ENCODE data around the gene DMXL2. TPM values are rescaled to one million over a fixed set of nuclear protein-coding genes. Genes with fewer than 3 reads are reported as not detected.

Gene DMXL2
- total RNA-seq, 1 donor from 2014 or later, result 55.2 TPM

DNA sequence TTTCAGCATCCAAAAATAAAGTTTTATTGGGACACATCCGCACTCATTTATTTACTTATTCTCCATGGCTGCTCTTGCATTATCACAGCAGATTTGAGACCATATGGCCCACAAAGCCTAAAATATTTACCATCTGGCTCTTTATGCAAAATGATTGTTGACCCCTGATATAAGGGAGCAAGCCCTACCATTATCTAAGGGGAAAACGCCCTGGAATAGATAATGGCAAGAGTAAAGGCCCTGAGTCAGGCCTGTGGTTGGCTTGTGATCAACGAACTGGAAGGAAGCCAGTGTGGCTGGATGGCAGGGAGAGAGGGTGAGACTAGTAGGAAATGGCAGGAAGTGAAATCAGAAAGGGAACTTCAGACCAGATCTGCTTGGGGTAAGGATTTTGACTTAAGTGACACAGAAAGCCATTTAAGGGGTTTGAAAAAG, 24.6 kb upstream of the DMXL2 start:
- intact Hi-C loops (cut with DNase I), result no loop called here
- ATAC-seq, result peak; percentile 90
- TF ChIP-seq, protein P1, sequence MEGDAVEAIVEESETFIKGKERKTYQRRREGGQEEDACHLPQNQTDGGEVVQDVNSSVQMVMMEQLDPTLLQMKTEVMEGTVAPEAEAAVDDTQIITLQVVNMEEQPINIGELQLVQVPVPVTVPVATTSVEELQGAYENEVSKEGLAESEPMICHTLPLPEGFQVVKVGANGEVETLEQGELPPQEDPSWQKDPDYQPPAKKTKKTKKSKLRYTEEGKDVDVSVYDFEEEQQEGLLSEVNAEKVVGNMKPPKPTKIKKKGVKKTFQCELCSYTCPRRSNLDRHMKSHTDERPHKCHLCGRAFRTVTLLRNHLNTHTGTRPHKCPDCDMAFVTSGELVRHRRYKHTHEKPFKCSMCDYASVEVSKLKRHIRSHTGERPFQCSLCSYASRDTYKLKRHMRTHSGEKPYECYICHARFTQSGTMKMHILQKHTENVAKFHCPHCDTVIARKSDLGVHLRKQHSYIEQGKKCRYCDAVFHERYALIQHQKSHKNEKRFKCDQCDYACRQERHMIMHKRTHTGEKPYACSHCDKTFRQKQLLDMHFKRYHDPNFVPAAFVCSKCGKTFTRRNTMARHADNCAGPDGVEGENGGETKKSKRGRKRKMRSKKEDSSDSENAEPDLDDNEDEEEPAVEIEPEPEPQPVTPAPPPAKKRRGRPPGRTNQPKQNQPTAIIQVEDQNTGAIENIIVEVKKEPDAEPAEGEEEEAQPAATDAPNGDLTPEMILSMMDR (IDR thresholded peaks at IDR 0.05), result no peak
- no peaks in the 10 kb centered on the region for H3K36me3 ChIP-seq
- H3K27me3 ChIP-seq, result no peaks in the 10 kb centered on the region
- H3K4me1 ChIP-seq, result no peaks in the 10 kb centered on the region
- no peak overlapping the region for H3K27ac ChIP-seq
- no peak for DNase-seq
- no peak overlapping the region for H3K4me3 ChIP-seq
- H3K9me3 ChIP-seq, result no peaks in the 10 kb centered on the region

DNA sequence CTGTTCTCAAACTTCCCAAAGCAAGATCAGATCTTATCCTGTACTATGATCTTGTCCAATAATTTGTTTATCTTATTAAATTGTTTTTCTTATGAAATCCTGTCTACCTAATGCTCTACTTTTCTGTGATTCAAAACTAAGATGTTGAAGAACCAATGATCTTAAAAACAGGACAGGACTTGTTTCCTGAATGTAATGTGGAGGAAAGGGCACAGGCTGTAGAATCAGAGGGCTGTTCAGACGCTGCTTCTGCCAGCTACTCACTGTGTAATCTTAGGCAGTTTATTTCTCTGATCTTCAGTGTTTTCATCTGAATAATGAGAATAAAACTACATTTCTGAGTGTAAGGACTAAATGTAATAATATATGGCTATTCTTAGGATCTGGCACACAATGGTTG, 20.1 kb upstream of the DMXL2 start:
- DNase-seq (no peak), ATAC-seq (peak; percentile 50)
- intact Hi-C loops (cut with DNase I), result no loop called here
- Histone ChIP-seq H3K27ac (no peak overlapping the region), H3K9me3 (no peaks in the 10 kb centered on the region), H3K27me3 (no peaks in the 10 kb centered on the region), H3K4me3 (no peak overlapping the region), H3K36me3 (no peaks in the 10 kb centered on the region), H3K4me1 (no peaks in the 10 kb centered on the region)
- TF ChIP-seq, protein P1 (IDR thresholded peaks at IDR 0.05), result no peak

DNA sequence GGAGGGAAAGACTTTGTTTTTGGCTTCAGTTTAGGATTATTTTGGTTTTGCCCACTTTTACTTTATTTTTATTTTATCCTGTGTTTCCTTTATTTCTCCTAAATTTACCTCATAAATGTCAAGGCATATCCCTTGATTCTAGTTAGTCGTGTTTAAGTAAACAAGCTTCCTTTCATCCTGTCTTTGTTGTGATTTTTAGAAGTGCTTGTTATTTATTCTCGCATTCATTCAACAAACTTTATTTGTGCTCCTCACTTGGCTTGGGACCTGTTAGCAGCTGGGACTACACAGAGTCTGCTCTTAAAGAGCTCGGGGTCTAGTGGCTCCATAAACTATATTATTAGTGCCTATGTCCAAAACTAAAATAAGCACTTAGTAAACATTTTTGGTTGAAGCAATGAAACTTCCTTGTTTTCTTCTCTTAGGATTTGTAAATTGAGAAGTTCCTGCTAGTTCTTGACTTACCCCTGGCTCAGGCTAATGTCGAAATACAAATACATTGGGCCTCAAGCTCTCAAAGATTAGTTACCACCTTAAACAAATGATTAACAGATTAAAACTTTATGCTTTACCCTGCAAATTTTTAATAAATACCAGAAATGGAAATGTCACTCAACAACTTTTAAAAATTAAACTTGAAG, 19.0 kb upstream of the DMXL2 start:
- ATAC-seq (peak; percentile 44), DNase-seq (no peak)
- intact Hi-C loops (cut with DNase I), result no loop called here
- H3K27ac ChIP-seq, result peak overlapping the region; percentile 39
- no peak overlapping the region for H3K4me3 ChIP-seq
- TF ChIP-seq, protein P1 (IDR thresholded peaks at IDR 0.05), result no peak
- H3K36me3 ChIP-seq, result no peaks in the 10 kb centered on the region
- H3K4me1 ChIP-seq, result no peaks in the 10 kb centered on the region
- no peaks in the 10 kb centered on the region for H3K9me3 ChIP-seq
- H3K27me3 ChIP-seq, result no peaks in the 10 kb centered on the region

DNA sequence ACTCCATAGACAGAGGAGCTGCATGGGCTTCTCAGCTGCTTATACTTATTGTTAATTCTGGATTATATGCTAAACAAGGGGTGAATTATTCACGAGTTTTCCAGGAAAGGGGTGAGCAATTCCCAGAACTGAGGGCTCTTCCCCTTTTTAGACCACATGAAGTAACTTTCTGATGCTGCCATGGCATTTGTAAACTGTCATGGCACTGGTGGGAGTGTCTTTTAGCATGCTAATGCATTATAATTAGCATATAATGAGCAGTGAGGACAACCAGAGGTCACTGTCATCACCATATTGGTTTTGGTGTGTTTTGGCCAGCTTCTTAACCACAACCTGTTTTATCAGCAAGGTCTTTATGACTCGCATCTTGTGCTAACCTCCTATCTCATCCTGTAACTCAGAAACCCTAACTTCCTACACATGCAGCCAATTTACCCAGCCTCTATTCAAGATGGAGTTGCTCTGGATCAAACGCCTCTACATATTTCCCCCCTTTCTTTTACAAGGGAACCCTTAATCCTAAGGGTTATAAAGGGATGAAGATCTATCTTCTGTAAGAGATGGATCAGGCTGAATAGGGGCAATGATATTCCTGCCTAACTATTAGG, 12.1 kb upstream of the DMXL2 start:
- no peak overlapping the region for H3K4me3 ChIP-seq
- ATAC-seq (no peak), DNase-seq (no peak)
- intact Hi-C loops (cut with DNase I), result no loop called here
- no peaks in the 10 kb centered on the region for H3K27me3 ChIP-seq
- no peaks in the 10 kb centered on the region for H3K36me3 ChIP-seq
- TF ChIP-seq, protein P1 (IDR thresholded peaks at IDR 0.05), result no peak
- H3K9me3 ChIP-seq, result no peaks in the 10 kb centered on the region
- H3K4me1 ChIP-seq, result no peaks in the 10 kb centered on the region
- H3K27ac ChIP-seq, result no peak overlapping the region

DNA sequence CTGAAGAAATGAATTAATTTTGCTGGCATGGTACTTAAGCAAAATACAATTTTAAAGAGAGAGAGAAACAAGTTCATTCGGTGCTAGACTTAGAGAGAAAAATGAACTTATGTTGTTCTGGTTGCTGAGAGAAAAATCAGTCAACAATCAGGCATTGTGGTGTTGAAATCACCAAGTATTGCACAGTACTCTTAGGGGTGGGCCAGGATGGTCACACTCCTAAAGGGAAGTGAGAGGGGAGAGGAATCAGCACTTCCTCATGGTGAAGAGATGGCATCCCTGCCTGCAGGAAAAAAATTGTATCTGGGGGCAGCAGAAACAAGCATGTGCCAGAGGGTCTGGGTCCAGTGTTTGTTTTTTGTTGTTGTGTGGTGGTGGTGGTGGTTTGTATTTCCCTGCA, 7.0 kb upstream of the DMXL2 start:
- peak; percentile 93 for ATAC-seq
- Histone ChIP-seq H3K27me3 (no peaks in the 10 kb centered on the region), H3K9me3 (no peaks in the 10 kb centered on the region), H3K4me1 (no peaks in the 10 kb centered on the region), H3K27ac (peak overlapping the region; percentile 58), H3K4me3 (no peak overlapping the region), H3K36me3 (no peaks in the 10 kb centered on the region)
- intact Hi-C loops (cut with DNase I), result no loop called here
- no peak for DNase-seq
- TF ChIP-seq, protein P1 (IDR thresholded peaks at IDR 0.05), result no peak

Measured in upper lobe of right lung (tissue), 1 donor.